Thoracic aorta (tissue), 2 donors: ENCODE results near the gene NEU3. TPM values are rescaled to one million over a fixed set of nuclear protein-coding genes. Genes with fewer than 3 reads are reported as not detected.

Source experiments
- ATAC-seq: fragments of 150-250 bp; one replicate; pipeline ENCODE4 v1.8.0; 2017; ENCODE audit warnings: low read depth; ENCODE audit not compliant: insufficient number of reproducible peaks, low FRiP score
- DNase-seq: peaks from one replicate; pipeline ENCODE4 v3.0.0-alpha.2; 2020; ENCODE audit warnings: low spot score
- H3K27ac ChIP-seq, 2 donors: fragments of 200-600 bp; sonication (generic); 1 replicate in 1 of 2; 2 replicates in 1 of 2; pipeline ENCODE4 v1.5.1; 2016; ENCODE audit warnings: mild to moderate bottlenecking in 2 of 2, moderate library complexity in 2 of 2
- H3K27me3 ChIP-seq: fragments of 200-600 bp; sonication (generic); replicated peaks from 2 replicates; pipeline ENCODE4 v1.6.0; 2016; ENCODE audit warnings: mild to moderate bottlenecking; ENCODE audit not compliant: insufficient read depth
- H3K36me3 ChIP-seq: fragments of 200-600 bp; sonication (generic); one replicate; pipeline ENCODE4 v1.5.1; 2016
- H3K4me1 ChIP-seq, 2 donors: fragments of 200-600 bp; sonication (generic); 1 replicate in 1 of 2; 2 replicates in 1 of 2; pipeline versions ENCODE4 v1.5.1 to v1.6.0; 2016; ENCODE audit warnings: low read depth in 2 of 2, mild to moderate bottlenecking in 1 of 2; ENCODE audit not compliant: control insufficient read depth in 1 of 2
- H3K4me3 ChIP-seq: fragments of 200-600 bp; sonication (generic); 2 replicates; pipeline ENCODE4 v1.5.1; 2016; ENCODE audit warnings: mild to moderate bottlenecking
- H3K9me3 ChIP-seq: fragments of 200-600 bp; sonication (generic); 2 replicates; pipeline ENCODE4 v1.5.1; 2016
- CTCF ChIP-seq: fragments of 200-600 bp; sonication (generic); IDR thresholded peaks from one replicate; pipeline ENCODE4 v1.5.1; 2019; ENCODE audit warnings: antibody characterized with exemption
- total RNA-seq, 2 donors: library from RNA; depleted of rRNA; stranded (reverse); fragments of >200 nt; gene quantifications; one replicate each; pipeline versions ENCODE4 v1.1.0 to v1.2.3, GENCODE V29; 2016

NEU3 gene
- total RNA-seq, 2 donors from 2014 or later, result 11.9 to 23.3 TPM

- no peaks in the 10 kb centered on the region for H3K9me3 ChIP-seq
- ATAC-seq, result no peak
- no peak for TF ChIP-seq CTCF
- no peak overlapping the region for H3K27ac ChIP-seq
- no peaks in the 10 kb centered on the region for H3K27me3 ChIP-seq
- peaks cover 4 to 7% of the 10 kb centered on the region in 2 donors for H3K4me1 ChIP-seq
- no peak overlapping the region for H3K4me3 ChIP-seq
- no peak for DNase-seq
- peaks cover 8% of the 10 kb centered on the region for H3K36me3 ChIP-seq
These were observed 4.1 kb downstream of the NEU3 start for GRCh38 chr11:74992852-74993251.

DNA sequence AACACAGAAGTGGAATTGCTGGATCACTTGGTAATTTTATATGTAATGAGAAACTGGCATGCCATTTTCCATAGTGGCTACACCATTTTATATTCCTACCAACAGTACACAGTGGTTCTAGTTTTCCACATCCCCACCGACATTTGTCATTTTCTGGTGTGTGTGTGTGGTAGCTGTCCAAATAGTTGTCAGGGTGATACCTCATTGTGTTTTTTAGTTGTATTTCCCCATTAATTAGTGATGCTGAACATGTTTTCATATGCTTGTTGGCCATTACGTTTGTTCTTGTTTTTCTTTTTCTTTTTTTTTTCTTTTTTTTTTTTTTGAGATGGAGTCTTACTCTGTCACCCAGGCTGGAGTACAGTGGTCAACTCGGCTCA, 12.2 kb downstream of the NEU3 start:
- no peak overlapping the region for H3K27ac ChIP-seq
- no peaks in the 10 kb centered on the region for H3K27me3 ChIP-seq
- DNase-seq (no peak), ATAC-seq (no peak)
- H3K4me3 ChIP-seq, result no peak overlapping the region
- no peaks in the 10 kb centered on the region for H3K9me3 ChIP-seq
- H3K4me1 ChIP-seq, result no peaks in the 10 kb centered on the region
- TF ChIP-seq CTCF, result no peak
- peaks cover 8% of the 10 kb centered on the region for H3K36me3 ChIP-seq

DNA sequence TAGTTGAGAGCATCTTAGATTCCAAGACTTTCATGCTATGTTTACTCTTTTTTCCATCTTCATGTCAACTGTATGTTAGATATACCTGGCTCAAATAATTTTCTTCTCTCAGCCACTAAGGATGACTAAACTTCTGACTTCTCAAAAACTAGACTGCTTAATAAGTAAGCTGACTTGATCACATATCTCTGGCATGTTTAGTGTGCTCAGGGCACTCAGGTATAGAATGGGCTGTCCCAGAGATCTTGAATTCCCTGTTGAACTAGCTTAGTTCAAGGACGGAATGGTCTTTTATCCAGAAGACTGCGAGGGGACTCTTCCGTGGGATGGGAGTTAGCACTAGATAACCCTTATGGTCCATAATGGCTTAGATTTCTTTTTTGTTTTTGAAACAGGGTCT, 13.0 kb downstream of the NEU3 start:
- TF ChIP-seq CTCF, result no peak
- no peak for DNase-seq
- Histone ChIP-seq H3K36me3 (peaks cover 11% of the 10 kb centered on the region), H3K4me1 (no peaks in the 10 kb centered on the region), H3K4me3 (no peak overlapping the region), H3K27ac (no peak overlapping the region), H3K27me3 (no peaks in the 10 kb centered on the region), H3K9me3 (no peaks in the 10 kb centered on the region)
- no peak for ATAC-seq

GRCh38 chr11:75002516-75002915, 13.8 kb downstream of the NEU3 start:
- Histone ChIP-seq H3K4me3 (no peak overlapping the region), H3K36me3 (peaks cover 13% of the 10 kb centered on the region), H3K9me3 (no peaks in the 10 kb centered on the region), H3K27me3 (no peaks in the 10 kb centered on the region), H3K4me1 (no peaks in the 10 kb centered on the region), H3K27ac (no peak overlapping the region)
- no peak for ATAC-seq
- no peak for DNase-seq
- TF ChIP-seq CTCF, result no peak

DNA sequence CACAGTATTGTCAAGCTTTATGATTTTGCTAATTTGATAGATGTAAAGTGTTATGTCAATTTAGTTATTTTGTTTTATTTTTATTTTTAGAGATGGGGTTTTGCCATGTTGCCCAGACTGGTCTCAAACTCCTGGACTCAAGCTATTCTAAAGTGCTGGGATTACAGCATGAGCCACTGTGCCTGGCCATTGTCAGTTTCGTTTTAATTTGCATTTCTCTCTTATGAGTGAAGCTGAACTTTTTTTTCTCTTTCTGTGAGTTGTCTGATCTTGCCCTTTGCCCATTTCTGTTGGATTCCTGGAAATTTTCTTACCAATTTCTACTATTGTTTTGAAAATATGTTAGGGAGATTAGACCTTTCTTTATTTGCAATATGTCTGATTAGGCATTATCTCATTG, 15.5 kb downstream of the NEU3 start:
- H3K27ac ChIP-seq, result no peak overlapping the region
- no peak overlapping the region for H3K4me3 ChIP-seq
- H3K9me3 ChIP-seq, result no peaks in the 10 kb centered on the region
- H3K27me3 ChIP-seq, result no peaks in the 10 kb centered on the region
- peaks cover 14% of the 10 kb centered on the region for H3K36me3 ChIP-seq
- no peak for TF ChIP-seq CTCF
- H3K4me1 ChIP-seq, result no peaks in the 10 kb centered on the region
- no peak for ATAC-seq
- no peak for DNase-seq
